Natural killer cell (primary cell): ENCODE measurements around the gene GLYR1. TPM values are rescaled to one million over a fixed set of nuclear protein-coding genes. Genes with fewer than 3 reads are reported as not detected.

Experiments
- ATAC-seq, 3 donors: fragments of 150-1000 bp in 2 of 3; fragments of 200-7000 bp in 1 of 3; cut with Tn5 transposase; 1 replicate in 1 of 3; 2 replicates in 2 of 3; pipeline ENCODE4 v1.10.0; 2021; ENCODE audit warnings: mild to moderate bottlenecking in 2 of 3, moderate library complexity in 2 of 3
- DNase-seq, 2 donors: peaks; one replicate each; pipeline versions ENCODE4 v3.0.0 to v3.0.0-alpha.2; 2013 to 2021; ENCODE audit warnings: mixed read lengths in 1 of 2
- H3K27ac ChIP-seq: one replicate; pipeline ENCODE4 v1.5.1; 2013; ENCODE audit warnings: mild to moderate bottlenecking, low read length
- H3K27me3 ChIP-seq: one replicate; pipeline ENCODE4 v1.6.1; 2013; ENCODE audit warnings: low read length; ENCODE audit not compliant: control insufficient read depth, insufficient read depth
- H3K36me3 ChIP-seq: one replicate; pipeline ENCODE4 v1.6.1; 2013; ENCODE audit warnings: low read length; ENCODE audit not compliant: control insufficient read depth, insufficient read depth
- H3K4me1 ChIP-seq: one replicate; pipeline ENCODE4 v1.6.1; 2013; ENCODE audit warnings: low read length; ENCODE audit not compliant: control insufficient read depth, insufficient read depth
- H3K4me3 ChIP-seq: one replicate; pipeline ENCODE4 v1.5.1; 2013; ENCODE audit warnings: low read length
- H3K9me3 ChIP-seq: one replicate; pipeline ENCODE4 v1.6.1; 2013; ENCODE audit warnings: low read length; ENCODE audit not compliant: control insufficient read depth, insufficient read depth
- H3K27ac Mint-ChIP-seq, 2 donors: one replicate each; pipeline ENCODE4 v1.8.0; 2022; ENCODE audit warnings: mild to moderate bottlenecking in 2 of 2, mixed read lengths in 2 of 2, moderate library complexity in 1 of 2
- H3K27me3 Mint-ChIP-seq, 2 donors: one replicate each; pipeline ENCODE4 v1.8.0; 2022; ENCODE audit warnings: low read depth in 2 of 2, mixed read lengths in 2 of 2
- H3K36me3 Mint-ChIP-seq: one replicate; pipeline ENCODE4 v1.8.0; 2022; ENCODE audit warnings: mixed read lengths
- H3K4me1 Mint-ChIP-seq, 2 donors: one replicate each; pipeline ENCODE4 v1.8.0; 2022; ENCODE audit warnings: mixed read lengths in 2 of 2
- H3K4me3 Mint-ChIP-seq: one replicate; pipeline ENCODE4 v1.8.0; 2022; ENCODE audit warnings: mild to moderate bottlenecking, moderate library complexity, mixed read lengths
- H3K9me3 Mint-ChIP-seq, 2 donors: one replicate each; pipeline ENCODE4 v1.8.0; 2022; ENCODE audit warnings: mixed read lengths in 2 of 2
- WGBS: methylation state at CpG from one replicate; pipeline ENCODE4 v1.1.7; 2013; ENCODE audit warnings: missing lambda C conversion rate; ENCODE audit not compliant: insufficient coverage; 5-methylcytosine and 5-hydroxymethylcytosine counted together
- intact Hi-C: fragments of 100-400 bp; cut with micrococcal nuclease; formaldehyde crosslinking; loops from one replicate; pipeline ENCODE4 v1.14.2; 2022
- total RNA-seq, 4 donors: library from RNA; stranded (reverse); fragments of 120-200 nt in 1 of 4; gene quantifications; one replicate each; pipeline versions ENCODE4 v1.2.3 to v1.2.4, GENCODE V29; 2013 to 2022
- TF ChIP-seq, protein P1 (sequence below): fragments of 200-600 bp; IDR thresholded peaks from one replicate; pipeline ENCODE4 v1.8.0; 2022; ENCODE audit warnings: antibody characterized with exemption

The GLYR1 gene
- total RNA-seq, 3 donors from 2014 or later (not counting 1 experiment from before 2014, with no cell fraction given): 112 to 129 (median 125) TPM

DNA sequence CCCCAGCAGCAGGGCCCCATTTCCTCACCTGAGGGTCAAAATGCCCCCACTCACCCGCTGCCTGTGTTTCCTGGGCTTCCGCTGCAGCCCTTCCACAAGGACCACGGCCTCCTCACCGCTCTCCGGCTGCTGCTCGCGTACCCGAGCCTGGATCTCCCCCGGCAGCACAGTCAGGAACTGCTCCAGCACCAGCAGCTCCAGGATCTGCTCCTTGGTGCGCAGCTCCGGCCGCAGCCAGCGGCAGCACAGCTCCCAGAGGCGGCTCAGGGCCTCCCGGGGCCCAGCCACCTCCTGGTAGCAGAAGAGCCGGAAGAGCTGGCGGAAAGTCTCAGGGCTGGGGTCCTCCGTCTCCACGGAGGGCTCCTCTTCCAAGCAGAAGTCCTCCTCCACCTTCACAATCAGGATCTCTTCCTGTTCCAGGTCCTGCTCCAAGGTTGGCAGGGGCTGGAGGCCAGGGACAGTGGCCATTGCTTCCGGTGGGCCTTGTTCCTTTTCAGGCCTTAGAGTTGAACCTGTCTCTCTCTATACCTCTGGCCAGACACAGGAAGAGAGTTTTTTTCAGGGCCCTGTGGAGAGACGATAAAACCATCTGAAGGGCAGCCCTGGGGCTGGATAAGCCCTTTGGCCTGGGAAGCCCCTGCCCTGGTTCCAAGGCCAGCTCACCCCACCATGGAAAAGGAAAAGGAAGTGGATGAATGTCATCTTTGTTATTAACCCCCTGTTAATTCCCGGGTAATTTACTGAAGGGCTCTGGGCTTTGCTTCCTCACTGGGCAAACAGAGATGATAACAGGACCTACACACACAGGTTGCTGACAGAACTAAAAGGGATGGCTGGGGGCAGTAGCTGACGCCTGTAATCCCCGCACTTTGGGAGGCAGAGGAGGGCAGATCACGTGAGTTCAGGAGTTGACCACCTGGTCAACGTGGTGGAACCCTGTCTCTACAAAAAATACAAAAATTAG lies 81.3 kb downstream of the GLYR1 start:
- no peaks in the 10 kb centered on the region for H3K9me3 Mint-ChIP-seq
- no peak for ATAC-seq
- intact Hi-C loops: loop anchor here (5.0 kb wide), 2 partner anchors 82 to 513 kb away; partner anchors contain the start of genes GLYR1 and UBN1
- Histone ChIP-seq H3K9me3 (no peaks in the 10 kb centered on the region), H3K36me3 (peaks cover 19% of the 10 kb centered on the region), H3K4me3 (no peak overlapping the region), H3K27me3 (no peaks in the 10 kb centered on the region), H3K27ac (no peak overlapping the region), H3K4me1 (peaks cover 38% of the 10 kb centered on the region)
- 83% methylated on average over 26 of the region's 26 CpGs for WGBS
- no peaks in the 10 kb centered on the region for H3K27me3 Mint-ChIP-seq
- no peak for DNase-seq
- H3K27ac Mint-ChIP-seq: peak overlapping the region; percentile 73 to 81
- peaks cover 30 to 34% of the 10 kb centered on the region in 2 donors for H3K4me1 Mint-ChIP-seq
- H3K36me3 Mint-ChIP-seq: no peaks in the 10 kb centered on the region
- TF ChIP-seq, protein P1, sequence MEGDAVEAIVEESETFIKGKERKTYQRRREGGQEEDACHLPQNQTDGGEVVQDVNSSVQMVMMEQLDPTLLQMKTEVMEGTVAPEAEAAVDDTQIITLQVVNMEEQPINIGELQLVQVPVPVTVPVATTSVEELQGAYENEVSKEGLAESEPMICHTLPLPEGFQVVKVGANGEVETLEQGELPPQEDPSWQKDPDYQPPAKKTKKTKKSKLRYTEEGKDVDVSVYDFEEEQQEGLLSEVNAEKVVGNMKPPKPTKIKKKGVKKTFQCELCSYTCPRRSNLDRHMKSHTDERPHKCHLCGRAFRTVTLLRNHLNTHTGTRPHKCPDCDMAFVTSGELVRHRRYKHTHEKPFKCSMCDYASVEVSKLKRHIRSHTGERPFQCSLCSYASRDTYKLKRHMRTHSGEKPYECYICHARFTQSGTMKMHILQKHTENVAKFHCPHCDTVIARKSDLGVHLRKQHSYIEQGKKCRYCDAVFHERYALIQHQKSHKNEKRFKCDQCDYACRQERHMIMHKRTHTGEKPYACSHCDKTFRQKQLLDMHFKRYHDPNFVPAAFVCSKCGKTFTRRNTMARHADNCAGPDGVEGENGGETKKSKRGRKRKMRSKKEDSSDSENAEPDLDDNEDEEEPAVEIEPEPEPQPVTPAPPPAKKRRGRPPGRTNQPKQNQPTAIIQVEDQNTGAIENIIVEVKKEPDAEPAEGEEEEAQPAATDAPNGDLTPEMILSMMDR: no peak
- peak overlapping the region; percentile 88 for H3K4me3 Mint-ChIP-seq

- ATAC-seq (no peak), DNase-seq (no peak)
- H3K9me3 Mint-ChIP-seq: no peaks in the 10 kb centered on the region
- 97% methylated on average over 7 of the region's 7 CpGs for WGBS
- Histone ChIP-seq H3K4me1 (peaks cover 33% of the 10 kb centered on the region), H3K9me3 (no peaks in the 10 kb centered on the region), H3K27me3 (no peaks in the 10 kb centered on the region), H3K27ac (no peak overlapping the region), H3K4me3 (no peak overlapping the region), H3K36me3 (peaks cover 29% of the 10 kb centered on the region)
- H3K36me3 Mint-ChIP-seq: no peaks in the 10 kb centered on the region
- no peak overlapping the region for H3K4me3 Mint-ChIP-seq
- intact Hi-C loops: no loop called here
- H3K4me1 Mint-ChIP-seq: peaks cover 24 to 27% of the 10 kb centered on the region in 2 donors
- TF ChIP-seq, protein P1: no peak
- no peaks in the 10 kb centered on the region for H3K27me3 Mint-ChIP-seq
- H3K27ac Mint-ChIP-seq: no peak overlapping the region
Measured at GRCh38 chr16:4763791-4764190, 83.3 kb downstream of the GLYR1 start.

GRCh38 chr16:4762205-4762604 lies 84.9 kb downstream of the GLYR1 start:
- intact Hi-C loops: no loop called here
- TF ChIP-seq, protein P1: no peak
- H3K9me3 ChIP-seq: no peaks in the 10 kb centered on the region
- H3K27ac ChIP-seq: no peak overlapping the region
- Mint-ChIP-seq H3K27me3 (no peaks in the 10 kb centered on the region), H3K4me3 (no peak overlapping the region), H3K9me3 (no peaks in the 10 kb centered on the region), H3K36me3 (no peaks in the 10 kb centered on the region), H3K4me1 (peaks cover 12 to 14% of the 10 kb centered on the region in 2 donors), H3K27ac (no peak overlapping the region)
- peaks cover 19% of the 10 kb centered on the region for H3K4me1 ChIP-seq
- ATAC-seq (no peak), DNase-seq (no peak)
- no peaks in the 10 kb centered on the region for H3K27me3 ChIP-seq
- H3K4me3 ChIP-seq: no peak overlapping the region
- WGBS: 95% methylated on average over 9 of the region's 9 CpGs
- H3K36me3 ChIP-seq: peaks cover 36% of the 10 kb centered on the region
